GM12873 (cell line): ENCODE results near the gene TAPBP.
A peak's percentile ranks its signal among the peaks of the same experiment; 100 is the strongest.

Experiments used
- TF ChIP-seq, protein P1 (sequence below): IDR thresholded peaks from 2 replicates; pipeline ENCODE4 v1.5.1; 2012; ENCODE audit warnings: low read depth, mild to moderate bottlenecking, moderate library complexity, low read length, control low read depth; ENCODE audit not compliant: insufficient read depth; ENCODE audit errors: missing control alignments

TAPBP gene

GRCh38 chr6:33289784-33290315 is 24.0 kb downstream of the TAPBP start:
- TF ChIP-seq, protein P1, sequence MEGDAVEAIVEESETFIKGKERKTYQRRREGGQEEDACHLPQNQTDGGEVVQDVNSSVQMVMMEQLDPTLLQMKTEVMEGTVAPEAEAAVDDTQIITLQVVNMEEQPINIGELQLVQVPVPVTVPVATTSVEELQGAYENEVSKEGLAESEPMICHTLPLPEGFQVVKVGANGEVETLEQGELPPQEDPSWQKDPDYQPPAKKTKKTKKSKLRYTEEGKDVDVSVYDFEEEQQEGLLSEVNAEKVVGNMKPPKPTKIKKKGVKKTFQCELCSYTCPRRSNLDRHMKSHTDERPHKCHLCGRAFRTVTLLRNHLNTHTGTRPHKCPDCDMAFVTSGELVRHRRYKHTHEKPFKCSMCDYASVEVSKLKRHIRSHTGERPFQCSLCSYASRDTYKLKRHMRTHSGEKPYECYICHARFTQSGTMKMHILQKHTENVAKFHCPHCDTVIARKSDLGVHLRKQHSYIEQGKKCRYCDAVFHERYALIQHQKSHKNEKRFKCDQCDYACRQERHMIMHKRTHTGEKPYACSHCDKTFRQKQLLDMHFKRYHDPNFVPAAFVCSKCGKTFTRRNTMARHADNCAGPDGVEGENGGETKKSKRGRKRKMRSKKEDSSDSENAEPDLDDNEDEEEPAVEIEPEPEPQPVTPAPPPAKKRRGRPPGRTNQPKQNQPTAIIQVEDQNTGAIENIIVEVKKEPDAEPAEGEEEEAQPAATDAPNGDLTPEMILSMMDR: no peak

DNA sequence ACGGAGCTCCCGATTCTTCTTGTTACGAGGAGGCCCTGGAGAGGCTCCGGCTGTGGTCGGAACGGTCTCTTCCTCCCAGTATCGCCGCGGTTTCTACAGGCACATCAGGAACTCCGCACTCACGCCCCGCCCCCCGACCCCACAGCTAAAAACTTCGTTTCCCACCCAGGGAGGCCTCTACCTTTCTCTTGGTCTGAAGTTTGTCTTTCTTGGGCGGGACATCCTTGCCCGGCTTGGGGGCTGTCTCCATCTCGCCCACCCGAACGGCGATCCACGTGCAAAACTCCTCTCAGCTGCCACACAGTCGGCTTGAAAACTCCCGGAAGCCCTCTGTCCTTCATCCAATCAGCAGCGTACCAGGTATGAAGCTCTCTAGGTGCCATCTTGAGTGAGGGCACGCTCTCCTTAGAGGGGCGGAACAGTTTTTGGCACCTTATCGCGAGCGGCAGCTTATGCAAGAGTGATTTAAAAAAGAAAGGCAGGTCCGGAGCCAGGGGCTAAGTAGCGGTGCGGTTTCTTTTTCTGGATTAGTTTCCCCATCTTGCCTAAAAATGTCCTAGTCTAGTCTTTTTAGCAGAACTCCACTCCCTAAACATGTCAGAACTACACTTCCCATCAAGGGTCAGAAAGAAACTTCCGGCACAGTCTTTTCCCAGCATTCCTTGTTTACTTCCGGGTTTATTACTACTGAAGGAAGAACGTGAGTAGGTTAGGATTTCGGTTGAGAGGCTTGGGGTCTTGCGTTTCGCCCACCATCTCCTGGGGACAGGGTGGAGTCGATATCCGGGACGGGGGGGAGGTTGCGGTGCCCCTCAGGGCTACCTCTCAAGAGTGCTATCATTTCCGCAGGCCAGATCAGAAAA is 24.7 kb downstream of the TAPBP start, which contains the start of the genes PFDN6 and WDR46:
Gene PFDN6, plus strand, starts transcription at position 681 of the 863 bp plus-strand sequence. CDS start 256 bp downstream, outside the sequence.
Gene WDR46, minus strand, starts transcription at position 319 of the 863 bp plus-strand sequence. Its CDS starts 69 bp downstream, at position 250.
- TF ChIP-seq, protein P1: no peak

DNA sequence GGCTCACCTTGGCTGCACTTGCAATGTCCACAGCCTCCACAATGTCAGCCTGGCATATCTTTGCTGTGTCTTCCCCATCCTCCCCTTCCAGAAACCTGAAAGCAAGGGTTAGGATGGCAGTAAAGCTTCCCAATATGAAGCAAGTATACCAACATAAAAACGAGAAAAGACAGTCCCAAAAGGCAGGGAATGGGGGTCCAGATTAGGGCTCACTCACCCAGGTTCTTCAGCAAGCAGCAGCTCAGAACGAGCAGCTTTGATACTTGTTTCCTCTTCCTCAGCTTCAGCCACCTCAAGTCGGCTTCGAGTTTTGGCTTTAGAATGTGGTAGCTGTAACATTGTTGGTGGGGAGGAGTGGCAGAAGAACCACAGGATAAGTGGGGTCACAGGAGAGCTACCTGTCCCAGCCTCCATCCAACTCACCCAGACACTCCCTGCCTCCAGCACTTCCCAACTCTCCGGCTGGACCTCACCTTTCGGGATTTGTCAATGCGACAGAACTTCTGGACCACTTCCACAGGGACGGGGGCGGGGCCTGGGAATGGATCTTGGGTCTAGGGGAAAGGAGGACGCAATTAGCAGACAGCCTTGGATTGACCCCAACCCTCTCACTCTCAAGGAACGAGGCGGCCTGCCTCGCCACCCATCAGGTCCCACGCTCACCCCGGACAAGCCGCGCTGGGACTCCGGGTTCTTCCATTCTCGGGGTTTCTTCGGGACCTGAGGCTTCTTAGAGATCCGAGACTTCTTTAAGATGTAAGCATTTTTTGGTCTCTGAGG is 25.5 kb downstream of the TAPBP start:
- TF ChIP-seq, protein P1: no peak

- TF ChIP-seq, protein P1: no peak
These were observed 26.6 kb downstream of the TAPBP start for GRCh38 chr6:33286946-33287914.

GRCh38 chr6:33280539-33280938 is 33.3 kb downstream of the TAPBP start:
- TF ChIP-seq, protein P1: no peak

DNA sequence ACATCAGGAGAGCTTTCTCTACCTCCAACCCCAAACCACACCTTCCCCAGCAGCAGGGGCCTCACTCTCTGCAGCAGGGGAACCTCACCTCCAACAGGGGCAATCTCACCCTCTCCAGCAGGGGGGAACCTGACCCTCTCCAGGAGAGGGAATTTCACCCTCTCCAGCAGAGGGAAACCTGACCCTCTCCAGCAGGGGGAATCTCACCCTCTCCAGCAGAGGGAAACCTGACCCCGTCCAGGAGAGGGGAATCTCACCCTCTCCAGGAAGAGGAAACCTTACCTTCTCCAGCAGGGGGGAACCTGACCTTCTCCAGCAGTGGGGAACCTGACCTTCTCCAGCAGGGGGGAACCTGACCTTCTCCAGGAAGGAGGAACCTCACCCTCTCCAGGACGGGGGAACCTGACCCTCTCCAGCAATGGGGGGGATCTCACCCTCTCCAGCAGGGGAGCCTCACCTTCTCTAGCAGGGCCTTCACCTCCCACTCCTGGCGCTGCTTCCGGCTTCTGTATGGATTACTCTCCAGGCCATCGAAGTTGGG is 33.8 kb downstream of the TAPBP start:
- TF ChIP-seq, protein P1: peak; percentile 47
